GM13977 (cell line): ENCODE data around the gene OR8B4.

Experiments
- DNase-seq: peaks from one replicate; pipeline ENCODE4 v3.0.0; 2012; ENCODE audit warnings: low spot score
- CTCF ChIP-seq: IDR thresholded peaks from 2 replicates; pipeline ENCODE4 v1.5.1; 2012; ENCODE audit warnings: mild to moderate bottlenecking, control low read depth; ENCODE audit not compliant: insufficient read depth; ENCODE audit errors: extremely low read depth, missing control alignments
- in situ Hi-C: fragments of 300-500 bp; cut with MboI; formaldehyde crosslinking; loops from one replicate; pipeline ENCODE4 v1.12.0; 2022; ENCODE audit warnings: low sequenced_read_pairs, low pct_unique_long_range_greater_than_20kb, mixed read lengths, inconsistent platforms; ENCODE audit not compliant: unreplicated experiment

Gene OR8B4

GRCh38 chr11:124424384-124424921 is at the start of gene OR8B4:
Gene OR8B4 (minus strand): TSS chr11:124424871. CDS start chr11:124424871, 0 bp downstream.
- in situ Hi-C loops: loop anchor here (25.0 kb wide), 1 partner anchor 438 kb away; the partner anchor contains the start of gene ROBO3
- no peak for DNase-seq
- no peak for TF ChIP-seq CTCF

- no peak for DNase-seq
- no peak for TF ChIP-seq CTCF
- in situ Hi-C loops: no loop called here
These were observed 49.4 kb upstream of the OR8B4 start for GRCh38 chr11:124474079-124474478.

GRCh38 chr11:124473476-124473875 is 48.8 kb upstream of the OR8B4 start:
- TF ChIP-seq CTCF: no peak
- in situ Hi-C loops: no loop called here
- DNase-seq: no peak

- no peak for TF ChIP-seq CTCF
- DNase-seq: no peak
- in situ Hi-C loops: no loop called here
These were observed 46.0 kb upstream of the OR8B4 start for GRCh38 chr11:124470561-124471227.

- in situ Hi-C loops: no loop called here
These were observed 42.8 kb upstream of the OR8B4 start for GRCh38 chr11:124467381-124467927.

GRCh38 chr11:124465368-124465767 is 40.7 kb upstream of the OR8B4 start:
- in situ Hi-C loops: no loop called here
- no peak for TF ChIP-seq CTCF
- DNase-seq: no peak

More at GRCh38 chr11:124467381-124467927, 42.8 kb upstream of the OR8B4 start:
- TF ChIP-seq CTCF: no peak
- DNase-seq: no peak
